WI38 (cell line): Measurements from ENCODE around the gene HSPA14.

Experiments
- H3K4me3 ChIP-seq: 2 replicates; pipeline ENCODE4 v1.5.1; 2011; ENCODE audit warnings: low read depth, mild to moderate bottlenecking, control low read depth, low read length
- TF ChIP-seq, protein P1 (sequence below): IDR thresholded peaks from 2 replicates; pipeline ENCODE4 v1.5.1; 2012; ENCODE audit warnings: low read depth, mild to moderate bottlenecking, control low read depth, low read length

HSPA14 gene

DNA sequence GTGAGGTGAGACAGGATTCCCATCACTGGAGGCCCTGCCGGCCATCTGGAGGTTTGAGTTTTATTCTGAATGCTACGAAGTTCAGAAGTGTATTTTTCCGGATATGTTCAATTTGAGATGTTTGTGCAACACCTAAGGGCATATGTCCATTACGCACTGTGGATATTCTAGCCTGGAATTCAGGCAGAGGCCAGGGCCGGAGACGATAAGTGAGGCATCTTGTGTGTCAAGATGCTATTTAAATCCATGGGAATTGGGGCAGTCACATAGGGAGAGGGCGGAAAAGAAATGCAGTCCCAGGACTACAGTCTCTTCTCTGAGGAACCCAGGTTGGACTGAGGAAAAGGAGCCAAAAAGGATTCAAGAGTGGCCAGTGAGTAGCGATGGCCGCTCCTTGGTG, 38.7 kb downstream of the HSPA14 start:
- H3K4me3 ChIP-seq, result peak overlapping the region; percentile 91
- TF ChIP-seq, protein P1, sequence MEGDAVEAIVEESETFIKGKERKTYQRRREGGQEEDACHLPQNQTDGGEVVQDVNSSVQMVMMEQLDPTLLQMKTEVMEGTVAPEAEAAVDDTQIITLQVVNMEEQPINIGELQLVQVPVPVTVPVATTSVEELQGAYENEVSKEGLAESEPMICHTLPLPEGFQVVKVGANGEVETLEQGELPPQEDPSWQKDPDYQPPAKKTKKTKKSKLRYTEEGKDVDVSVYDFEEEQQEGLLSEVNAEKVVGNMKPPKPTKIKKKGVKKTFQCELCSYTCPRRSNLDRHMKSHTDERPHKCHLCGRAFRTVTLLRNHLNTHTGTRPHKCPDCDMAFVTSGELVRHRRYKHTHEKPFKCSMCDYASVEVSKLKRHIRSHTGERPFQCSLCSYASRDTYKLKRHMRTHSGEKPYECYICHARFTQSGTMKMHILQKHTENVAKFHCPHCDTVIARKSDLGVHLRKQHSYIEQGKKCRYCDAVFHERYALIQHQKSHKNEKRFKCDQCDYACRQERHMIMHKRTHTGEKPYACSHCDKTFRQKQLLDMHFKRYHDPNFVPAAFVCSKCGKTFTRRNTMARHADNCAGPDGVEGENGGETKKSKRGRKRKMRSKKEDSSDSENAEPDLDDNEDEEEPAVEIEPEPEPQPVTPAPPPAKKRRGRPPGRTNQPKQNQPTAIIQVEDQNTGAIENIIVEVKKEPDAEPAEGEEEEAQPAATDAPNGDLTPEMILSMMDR, result no peak

DNA sequence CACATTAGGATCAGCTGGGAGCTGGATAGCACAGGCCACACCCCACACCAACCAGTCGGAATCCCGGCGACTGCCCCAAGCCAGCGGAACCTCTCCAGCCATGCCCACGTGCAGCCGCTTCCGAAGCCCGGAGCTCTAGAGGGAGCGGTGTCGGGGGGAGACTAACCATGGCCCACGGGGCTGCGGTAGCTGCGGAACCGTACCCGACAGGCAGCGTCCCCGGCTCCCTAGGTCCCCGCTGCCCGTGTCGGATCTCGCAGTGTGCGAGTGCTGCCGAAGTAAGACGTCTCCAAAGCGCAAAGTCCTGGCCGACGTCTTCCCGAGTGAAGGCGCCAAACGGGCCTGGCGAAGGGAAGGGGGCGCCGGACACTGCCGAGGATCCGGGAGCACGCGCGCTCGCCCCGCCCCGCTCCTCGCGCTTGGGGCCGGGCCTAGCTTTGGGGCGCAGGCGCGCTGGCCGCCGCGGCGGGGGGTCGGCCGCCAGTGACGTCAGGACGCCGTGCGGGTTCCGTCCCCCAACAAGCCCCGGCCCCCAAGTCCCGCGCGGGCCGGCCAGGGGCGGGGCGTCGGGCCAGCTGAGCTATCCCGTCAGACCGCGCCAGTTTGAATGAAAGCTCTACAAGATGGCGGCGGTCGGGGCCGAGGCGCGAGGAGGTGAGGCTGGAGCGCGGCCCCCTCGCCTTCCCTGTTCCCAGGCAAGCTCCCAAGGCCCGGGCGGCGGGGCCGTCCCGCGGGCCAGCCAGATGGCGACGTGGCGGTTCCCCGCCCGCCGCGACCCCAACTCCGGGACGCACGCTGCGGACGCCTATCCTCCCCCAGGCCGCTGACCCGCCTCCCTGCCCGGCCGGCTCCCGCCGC, 40.4 kb downstream of the HSPA14 start, which contains the start of gene SUV39H2:
TSS of gene SUV39H2 (plus strand) at position 601 of the 858 bp plus-strand sequence. CDS start at position 624, 23 bp downstream.
- H3K4me3 ChIP-seq, result peak within 1 kb of the TSS; percentile 91
- TF ChIP-seq, protein P1, result no peak

DNA sequence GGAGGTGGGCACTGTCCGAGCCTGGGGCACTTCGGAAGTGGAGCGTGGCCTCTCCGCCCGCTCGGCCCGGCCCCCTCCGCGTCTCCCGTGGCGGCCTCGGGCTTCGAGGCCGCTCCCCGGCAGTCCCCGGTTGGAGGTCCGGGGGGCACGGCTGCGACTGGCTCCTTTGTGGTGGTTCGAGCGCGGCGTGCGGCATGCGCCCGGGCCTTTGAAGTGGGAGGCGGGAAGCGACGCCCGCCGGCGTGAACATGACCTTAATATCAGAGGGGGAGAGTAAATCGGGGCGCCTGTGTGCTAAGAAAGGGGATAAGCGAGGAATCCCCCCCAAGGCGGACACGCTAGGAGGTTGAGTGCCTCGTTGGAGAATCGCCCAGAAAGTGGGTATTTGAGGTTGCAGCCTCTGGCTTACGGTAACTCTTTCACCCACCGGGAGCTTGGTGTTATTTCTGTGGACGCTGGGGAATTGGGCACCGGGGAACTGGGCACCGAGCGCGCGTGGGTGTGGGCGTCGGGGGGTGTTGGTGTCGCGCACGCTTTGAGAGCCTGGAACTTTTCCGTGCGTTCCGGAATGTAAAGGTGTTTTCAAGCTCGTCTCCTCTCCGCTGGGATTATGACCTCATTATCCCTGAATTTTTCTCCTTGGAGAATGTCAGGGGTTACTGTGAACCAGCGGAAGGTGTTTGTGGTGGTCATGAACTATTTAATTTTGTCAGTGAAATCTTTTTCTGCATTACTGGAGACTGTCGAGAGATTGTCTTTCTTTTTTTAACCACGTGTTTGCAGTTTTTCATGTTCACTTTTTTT, 41.2 kb downstream of the HSPA14 start:
- H3K4me3 ChIP-seq, result peak overlapping the region; percentile 91
- TF ChIP-seq, protein P1, result no peak

DNA sequence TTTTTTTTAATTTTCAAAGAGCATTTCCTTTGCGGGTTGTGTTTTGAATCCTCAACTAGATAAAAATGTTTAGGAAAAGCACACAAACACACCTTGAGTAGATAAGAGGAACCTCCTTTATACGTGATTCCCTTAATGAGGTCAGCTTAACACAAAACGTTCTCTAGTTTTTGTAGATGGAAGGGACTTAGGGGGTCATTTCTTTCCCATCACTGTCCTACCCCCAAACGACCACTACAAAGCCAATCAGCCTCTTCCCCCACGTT, 41.8 kb downstream of the HSPA14 start:
- TF ChIP-seq, protein P1, result no peak
- peak overlapping the region; percentile 91 for H3K4me3 ChIP-seq

DNA sequence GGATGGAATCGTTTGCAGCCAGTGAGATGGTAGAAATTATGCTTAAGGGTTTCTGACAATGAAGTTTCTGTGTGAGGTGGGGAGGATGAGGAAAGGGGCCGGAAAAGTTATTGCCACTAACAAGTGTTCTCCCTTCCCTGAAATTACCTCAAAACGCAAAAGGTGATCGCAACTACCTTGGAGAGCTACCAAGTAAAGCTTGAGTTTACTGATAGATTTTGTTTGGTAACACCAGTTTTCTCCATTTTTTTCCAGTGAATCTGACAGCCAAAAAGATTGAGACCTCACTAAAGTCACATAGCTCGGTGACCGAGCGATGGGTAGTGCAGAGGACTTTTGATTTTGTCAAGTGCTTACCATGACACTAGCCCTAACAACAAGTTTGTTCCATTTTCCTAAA, 42.1 kb downstream of the HSPA14 start:
- H3K4me3 ChIP-seq, result peak overlapping the region; percentile 91
- TF ChIP-seq, protein P1, result no peak

DNA sequence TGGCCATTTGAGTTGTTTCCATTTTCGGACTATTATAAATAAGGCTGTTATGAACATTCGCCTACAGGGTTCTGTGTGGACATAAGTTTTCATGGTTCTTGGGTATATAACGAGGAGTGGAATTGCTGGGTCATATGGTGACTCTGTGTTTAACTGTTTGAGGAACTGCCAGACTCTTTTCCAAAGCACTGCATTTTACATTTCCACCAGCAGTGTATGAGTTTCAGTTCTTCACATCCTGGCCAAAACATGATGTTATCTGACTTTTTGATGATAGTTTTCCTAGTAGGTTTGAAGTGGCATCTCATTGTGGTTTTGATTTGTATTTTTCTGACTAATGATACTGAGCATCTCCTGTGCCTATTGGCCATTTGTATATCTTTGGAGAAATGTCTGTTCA, 46.0 kb downstream of the HSPA14 start:
- H3K4me3 ChIP-seq, result no peak overlapping the region
- TF ChIP-seq, protein P1, result no peak

DNA sequence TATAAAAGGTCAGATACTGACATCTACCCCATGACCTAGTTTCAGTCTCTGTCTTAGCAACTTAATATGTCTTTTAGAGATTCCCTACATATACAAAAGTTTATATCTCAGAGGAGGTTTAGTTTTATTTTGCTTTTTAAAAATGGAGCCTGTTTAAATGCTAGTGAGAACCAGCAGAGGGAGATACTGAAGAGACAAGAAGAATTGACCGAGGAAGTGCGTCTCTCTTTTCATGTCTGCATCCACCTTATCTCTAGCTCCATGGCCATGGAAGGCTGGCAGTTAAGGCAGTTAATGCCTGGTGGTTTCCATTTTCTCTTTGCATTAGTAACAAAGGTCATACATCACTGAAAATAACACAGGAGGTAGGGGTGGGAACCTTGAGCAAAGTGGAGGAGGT, 51.2 kb downstream of the HSPA14 start:
- TF ChIP-seq, protein P1, result peak; percentile 6; the same call in 1 of the 2 replicates
- no peak overlapping the region for H3K4me3 ChIP-seq
